H1 (cell line): ENCODE data around the gene CCDC7. TPM values are rescaled to one million over a fixed set of nuclear protein-coding genes. Genes with fewer than 3 reads are reported as not detected.

Experiments
- HDAC2 ChIP-seq, 2 experiments: fragments of 300-600 bp in 1 of 2; sonication (generic) in 1 of 2; IDR thresholded peaks; 2 replicates each; pipeline ENCODE4 v1.6.1; 2011 to 2012; ENCODE audit warnings: low read depth in 2 of 2, low read length in 2 of 2, mild to moderate bottlenecking in 2 of 2, moderate library complexity in 2 of 2, borderline replicate concordance in 1 of 2, inconsistent platforms in 1 of 2
- polyA plus RNA-seq, 7 experiments: library from polyadenylated mRNA; depleted of rRNA in 3 of 7; stranded (reverse) in 5 of 7; unstranded in 2 of 7; fragments of >200 nt in 5 of 7; fragments of 200-250 nt in 2 of 7; gene quantifications; 1 replicate in 5 of 7; 2 replicates in 1 of 7; 4 replicates in 1 of 7; pipeline versions ENCODE4 v1.2.1 to v1.2.3, GENCODE V29; 2011 to 2013; ENCODE audit warnings: missing spikeins in 2 of 7, mixed read lengths in 2 of 7
- total RNA-seq: library from RNA; stranded (reverse); fragmentation: NEBNext Ultra II Directional; extraction: Animal tissue kit (Norgen Biotek cat#: 25700); gene quantifications from 2 replicates; pipeline ENCODE4 v1.2.1, GENCODE V29; 2021

The CCDC7 gene
- total and polyA plus RNA-seq, 2 of the 8 experiments (the other 6 are each of a cell fraction or from before 2014, with no cell fraction given) = 0.18 to 0.74 TPM

GRCh38 chr10:32731527-32731926 is 285.6 kb downstream of the CCDC7 start (continued):
- TF ChIP-seq HDAC2 (IDR thresholded peaks at IDR 0.05; ENCODE audit: borderline replicate concordance in 1 of 2, low read depth in 2 of 2, low read length in 2 of 2) = no peak
